Suprapubic skin (tissue), 3 donors: ENCODE measurements around the gene ABCA6.
"Not testable (repeated sequence)": the region's sequence is repeated elsewhere in the genome, so short reads cannot be mapped to it uniquely, and the experiment has no call there.

Experiments used
- POLR2A ChIP-seq, 2 donors: fragments of 450-650 bp; IDR thresholded peaks; one replicate each; pipeline ENCODE4 v1.6.1; 2017; ENCODE audit warnings: antibody characterized with exemption in 2 of 2, mild to moderate bottlenecking in 2 of 2, moderate library complexity in 2 of 2
- TF ChIP-seq, protein P1 (sequence below), 2 donors: fragments of 200-600 bp in 1 of 2; fragments of 450-650 bp in 1 of 2; sonication (generic) in 1 of 2; IDR thresholded peaks; one replicate each; pipeline ENCODE4 v1.5.1; 2016 to 2019; ENCODE audit warnings: antibody characterized with exemption in 2 of 2, mild to moderate bottlenecking in 1 of 2, moderate library complexity in 1 of 2

DNA sequence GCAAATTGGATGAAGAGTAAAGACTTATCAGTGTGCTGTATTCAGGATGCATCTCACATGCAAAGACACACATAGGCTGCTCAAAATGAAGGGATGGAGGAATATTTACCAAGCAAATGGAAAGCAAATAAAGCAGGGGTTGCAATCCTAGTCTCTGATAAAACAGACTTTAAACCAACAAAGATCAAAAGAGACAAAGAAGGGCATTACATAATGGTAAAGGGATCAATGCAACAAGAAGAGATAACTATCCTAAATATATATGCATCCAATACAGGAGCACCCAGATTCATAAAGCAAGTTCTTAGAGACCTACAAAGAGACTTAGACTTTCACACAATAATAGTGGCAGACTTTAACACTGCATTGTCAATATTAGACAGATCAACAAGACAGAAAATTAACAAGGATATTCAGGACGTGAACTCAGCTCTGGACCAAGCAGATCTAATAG lies 68.9 kb downstream of the ABCA6 start:
- TF ChIP-seq, protein P1, sequence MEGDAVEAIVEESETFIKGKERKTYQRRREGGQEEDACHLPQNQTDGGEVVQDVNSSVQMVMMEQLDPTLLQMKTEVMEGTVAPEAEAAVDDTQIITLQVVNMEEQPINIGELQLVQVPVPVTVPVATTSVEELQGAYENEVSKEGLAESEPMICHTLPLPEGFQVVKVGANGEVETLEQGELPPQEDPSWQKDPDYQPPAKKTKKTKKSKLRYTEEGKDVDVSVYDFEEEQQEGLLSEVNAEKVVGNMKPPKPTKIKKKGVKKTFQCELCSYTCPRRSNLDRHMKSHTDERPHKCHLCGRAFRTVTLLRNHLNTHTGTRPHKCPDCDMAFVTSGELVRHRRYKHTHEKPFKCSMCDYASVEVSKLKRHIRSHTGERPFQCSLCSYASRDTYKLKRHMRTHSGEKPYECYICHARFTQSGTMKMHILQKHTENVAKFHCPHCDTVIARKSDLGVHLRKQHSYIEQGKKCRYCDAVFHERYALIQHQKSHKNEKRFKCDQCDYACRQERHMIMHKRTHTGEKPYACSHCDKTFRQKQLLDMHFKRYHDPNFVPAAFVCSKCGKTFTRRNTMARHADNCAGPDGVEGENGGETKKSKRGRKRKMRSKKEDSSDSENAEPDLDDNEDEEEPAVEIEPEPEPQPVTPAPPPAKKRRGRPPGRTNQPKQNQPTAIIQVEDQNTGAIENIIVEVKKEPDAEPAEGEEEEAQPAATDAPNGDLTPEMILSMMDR (IDR thresholded peaks at IDR 0.05) = not testable (repeated sequence)
- not testable (repeated sequence) for TF ChIP-seq POLR2A (IDR thresholded peaks at IDR 0.05)
